Mononuclear cell (primary cell): ENCODE data around the gene PSMD9. TPM values are rescaled to one million over a fixed set of nuclear protein-coding genes. Genes with fewer than 3 reads are reported as not detected.
"Not testable (repeated sequence)": the region's sequence is repeated elsewhere in the genome, so short reads cannot be mapped to it uniquely, and the experiment has no call there.

ENCODE experiments used
- H3K27me3 ChIP-seq: 2 replicates; pipeline ENCODE4 v1.6.0; 2011; ENCODE audit warnings: low read length, control low read depth; ENCODE audit not compliant: insufficient read depth
- H3K4me1 ChIP-seq: 2 replicates; pipeline ENCODE4 v1.5.1; 2011; ENCODE audit warnings: mild to moderate bottlenecking, low read length, control low read depth; ENCODE audit not compliant: insufficient read depth
- H3K4me3 ChIP-seq: 2 replicates; pipeline ENCODE4 v1.5.1; 2011; ENCODE audit warnings: mild to moderate bottlenecking, low read length, moderate library complexity
- H3K9me3 ChIP-seq: 2 replicates; pipeline ENCODE4 v1.5.1; 2011; ENCODE audit warnings: low read depth, mild to moderate bottlenecking, control low read depth, low read length
- total RNA-seq: library from RNA; depleted of rRNA; stranded (reverse); fragments of >200 nt; gene quantifications from one replicate; pipeline ENCODE4 v1.2.3, GENCODE V29; 2012

PSMD9 gene, protein sequence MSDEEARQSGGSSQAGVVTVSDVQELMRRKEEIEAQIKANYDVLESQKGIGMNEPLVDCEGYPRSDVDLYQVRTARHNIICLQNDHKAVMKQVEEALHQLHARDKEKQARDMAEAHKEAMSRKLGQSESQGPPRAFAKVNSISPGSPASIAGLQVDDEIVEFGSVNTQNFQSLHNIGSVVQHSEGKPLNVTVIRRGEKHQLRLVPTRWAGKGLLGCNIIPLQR
- total RNA-seq: 25.0 TPM

DNA sequence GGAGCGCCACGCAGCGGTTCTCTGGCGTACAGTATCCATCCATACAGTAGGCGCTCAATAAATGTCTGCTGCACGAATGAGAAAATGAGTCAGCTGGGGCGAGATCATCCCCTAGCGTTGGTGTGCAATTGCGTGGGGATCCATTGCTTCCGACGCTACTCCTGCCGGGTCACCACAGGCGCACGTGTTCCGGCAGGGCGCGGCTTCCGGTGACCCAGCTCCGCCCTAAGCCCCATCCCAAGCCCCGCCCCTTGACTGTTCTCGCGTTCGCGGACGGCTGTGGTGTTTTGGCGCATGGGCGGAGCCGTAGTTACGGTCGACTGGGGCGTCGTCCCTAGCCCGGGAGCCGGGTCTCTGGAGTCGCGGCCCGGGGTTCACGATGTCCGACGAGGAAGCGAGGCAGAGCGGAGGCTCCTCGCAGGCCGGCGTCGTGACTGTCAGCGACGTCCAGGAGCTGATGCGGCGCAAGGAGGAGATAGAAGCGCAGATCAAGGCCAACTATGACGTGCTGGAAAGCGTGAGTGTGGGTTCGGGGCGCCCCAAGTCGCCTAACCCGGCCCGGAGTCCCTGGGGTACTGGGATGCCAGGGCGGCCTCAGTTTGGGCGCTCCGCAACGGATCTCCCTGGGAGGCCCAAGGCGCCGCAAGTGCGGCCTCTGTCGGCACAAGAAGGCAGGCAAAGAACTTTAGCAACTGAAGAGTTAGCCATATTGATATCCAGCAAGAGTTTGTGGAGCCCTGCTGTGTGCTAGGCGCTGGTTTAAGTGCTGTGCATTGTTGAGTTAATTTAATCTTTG lies at the start of gene PSMD9:
Gene PSMD9, plus strand, starts transcription at position 313 of the 796 bp plus-strand sequence. Its CDS starts 67 bp downstream, at position 380.
- no peaks in the 10 kb centered on the region for H3K9me3 ChIP-seq
- H3K27me3 ChIP-seq: no peaks in the 10 kb centered on the region
- H3K4me1 ChIP-seq: peaks cover 25% of the 10 kb centered on the region
- H3K4me3 ChIP-seq: peak within 1 kb of the TSS; percentile 87

DNA sequence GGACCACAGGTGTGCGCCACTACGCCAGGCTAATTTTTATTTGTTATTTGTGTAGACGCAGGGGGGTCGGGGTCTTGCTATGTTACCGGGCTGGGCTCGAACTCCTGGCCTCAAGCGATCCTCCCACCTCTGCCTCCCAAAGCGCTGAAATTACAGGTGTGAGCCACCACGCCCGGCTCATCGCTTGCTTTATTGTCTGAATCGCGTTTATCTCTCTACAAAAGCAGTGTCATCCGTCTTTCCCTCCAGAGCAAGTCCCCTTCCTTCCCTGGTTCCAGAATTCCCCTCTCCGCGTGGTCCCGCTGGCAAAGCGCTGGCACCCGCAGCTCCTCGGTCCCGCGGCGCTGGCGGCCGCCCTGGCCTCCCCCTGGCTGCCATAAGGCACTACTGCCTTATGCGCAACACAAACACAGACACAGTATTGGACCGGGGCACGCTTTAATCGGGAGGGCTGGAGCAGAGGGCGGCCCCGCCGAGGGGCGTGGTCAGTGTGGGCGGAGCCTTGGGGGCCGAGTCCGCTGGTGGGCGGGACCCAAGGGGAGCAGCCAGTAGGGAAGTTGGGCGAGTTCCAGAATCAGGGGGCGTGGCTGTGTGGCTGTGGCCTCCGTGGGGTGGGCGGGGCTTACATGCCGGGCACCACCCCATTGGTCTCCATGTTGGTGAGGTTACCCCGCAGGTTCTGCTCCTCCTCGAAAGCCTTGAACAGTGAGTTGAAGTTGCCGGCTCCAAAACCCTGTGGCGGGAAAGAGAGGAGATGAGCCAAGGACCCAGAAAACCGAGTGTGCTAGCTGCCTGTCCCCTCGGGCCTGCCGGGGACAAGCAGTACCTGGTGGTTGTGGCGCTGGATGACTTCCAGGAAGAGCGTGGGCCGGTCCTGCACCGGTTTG lies 49.2 kb upstream of the PSMD9 start:
- no peaks in the 10 kb centered on the region for H3K27me3 ChIP-seq
- H3K4me3 ChIP-seq: peak overlapping the region; percentile 87
- H3K9me3 ChIP-seq: no peaks in the 10 kb centered on the region
- H3K4me1 ChIP-seq: peaks cover 29% of the 10 kb centered on the region

DNA sequence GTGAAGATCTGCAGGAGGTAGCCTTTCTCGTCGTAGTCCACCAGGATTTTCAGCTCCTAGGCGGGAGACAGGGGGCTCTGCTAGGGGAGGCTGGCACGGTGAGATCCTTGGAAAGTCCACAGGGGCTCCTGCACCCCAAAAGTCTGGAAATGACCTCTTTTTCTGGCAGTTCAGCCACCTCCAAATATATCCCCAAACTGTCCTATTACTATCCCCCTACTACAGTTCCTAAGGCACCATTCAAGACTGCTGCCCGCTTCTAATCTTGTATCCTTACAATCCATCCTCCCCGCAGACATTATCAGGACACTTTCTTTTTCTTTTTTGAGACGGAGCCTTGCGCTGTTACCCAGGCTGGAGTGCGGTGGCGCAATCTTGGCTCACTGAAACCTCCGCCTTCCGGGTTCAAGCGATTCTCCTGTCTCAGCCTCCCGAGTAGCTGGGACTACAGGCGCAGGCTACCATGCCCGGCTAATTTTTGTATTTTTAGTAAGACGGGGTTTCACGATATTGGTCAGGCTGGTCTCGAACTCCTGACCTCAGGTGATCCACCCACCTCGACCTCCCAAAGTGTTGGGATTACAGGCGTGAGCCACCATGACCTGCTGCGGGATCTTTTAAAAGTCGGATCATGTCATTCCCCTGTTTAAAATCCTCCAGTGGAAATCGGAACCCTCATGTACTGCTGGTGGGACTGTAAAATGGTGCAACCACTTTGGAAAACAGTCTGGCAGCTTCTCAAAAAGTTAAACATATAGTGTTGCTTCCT lies 48.4 kb upstream of the PSMD9 start:
- peak overlapping the region; percentile 87 for H3K4me3 ChIP-seq
- no peaks in the 10 kb centered on the region for H3K27me3 ChIP-seq
- H3K9me3 ChIP-seq: no peaks in the 10 kb centered on the region
- H3K4me1 ChIP-seq: peaks cover 23% of the 10 kb centered on the region

DNA sequence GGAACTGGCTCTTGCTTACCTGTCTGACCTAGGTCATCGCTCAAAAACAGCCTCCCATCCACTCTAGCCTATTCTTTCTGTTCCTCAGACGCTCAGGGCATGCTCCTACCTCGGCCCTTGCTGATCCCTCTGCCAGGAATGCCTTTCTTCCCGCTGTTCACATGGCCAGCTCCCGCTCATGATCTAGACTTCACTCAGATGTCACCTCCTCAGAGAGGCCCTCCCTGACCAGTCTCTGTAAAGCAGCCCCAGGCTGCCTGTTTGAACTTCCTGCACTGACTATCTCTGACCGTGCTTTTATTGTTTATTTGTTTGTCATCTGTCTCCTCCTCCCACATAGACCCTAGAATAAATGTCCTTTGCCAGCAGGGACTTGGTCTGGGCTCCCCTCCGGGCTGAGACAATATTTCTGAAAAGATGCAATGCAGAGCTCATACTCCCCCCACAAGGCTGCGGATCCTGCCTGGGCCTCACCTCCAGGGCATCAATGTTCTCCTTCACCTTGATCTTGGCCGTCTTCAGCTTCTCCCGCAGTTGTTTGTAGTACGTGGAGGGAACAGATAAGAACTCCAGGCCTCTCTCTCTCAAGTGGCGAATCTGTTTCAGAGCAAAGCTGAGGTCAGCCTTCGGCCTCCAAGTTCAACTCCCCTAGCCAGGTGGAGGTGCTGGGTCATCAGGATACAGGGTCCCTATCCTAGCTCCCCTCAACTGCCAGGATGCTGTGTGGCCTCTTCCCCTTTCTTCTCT lies 45.2 kb upstream of the PSMD9 start:
- Histone ChIP-seq H3K9me3 (no peaks in the 10 kb centered on the region), H3K4me1 (peaks cover 15% of the 10 kb centered on the region), H3K4me3 (no peak overlapping the region), H3K27me3 (no peaks in the 10 kb centered on the region)

DNA sequence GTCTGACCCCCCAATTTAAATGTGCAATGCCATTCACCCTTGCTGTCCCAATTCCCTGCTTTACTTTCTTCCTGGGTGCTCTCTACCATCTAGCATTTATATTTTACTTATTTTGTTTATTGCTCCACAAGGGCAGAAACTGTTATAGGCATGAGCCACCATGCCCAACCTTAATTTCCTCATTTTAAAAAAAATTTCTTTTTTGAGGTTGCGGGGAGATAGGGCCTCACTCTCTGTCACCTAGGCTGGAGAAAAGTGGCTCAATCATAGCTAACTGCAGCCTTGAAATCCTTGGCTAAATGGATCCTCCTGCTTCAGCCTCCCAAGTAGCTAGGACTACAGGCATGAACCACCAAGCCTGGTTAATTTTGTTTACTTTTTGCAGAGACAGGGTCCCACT lies 42.9 kb upstream of the PSMD9 start:
- Histone ChIP-seq H3K27me3 (no peaks in the 10 kb centered on the region), H3K9me3 (no peaks in the 10 kb centered on the region), H3K4me1 (peaks cover 3% of the 10 kb centered on the region), H3K4me3 (no peak overlapping the region)

DNA sequence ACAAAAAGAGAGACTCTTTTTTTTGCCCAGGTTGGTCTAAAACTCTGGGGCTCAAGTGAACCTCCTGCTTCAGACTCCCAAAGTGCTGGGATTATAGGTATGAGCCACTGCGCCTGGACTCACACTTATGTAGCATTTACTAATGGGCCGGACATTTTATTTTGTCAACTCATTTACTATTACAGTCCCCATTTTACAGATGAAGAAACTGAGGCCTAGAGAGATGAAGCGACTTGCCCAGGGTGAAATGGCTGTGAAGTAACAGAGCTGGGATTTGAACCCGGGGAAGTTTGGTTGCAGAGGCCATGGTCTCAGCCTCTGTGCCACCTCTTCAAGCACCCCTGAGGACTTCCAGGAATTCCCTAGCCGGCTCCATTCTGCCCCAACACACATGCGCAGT lies 39.4 kb upstream of the PSMD9 start:
- Histone ChIP-seq H3K9me3 (no peaks in the 10 kb centered on the region), H3K27me3 (no peaks in the 10 kb centered on the region), H3K4me3 (no peak overlapping the region), H3K4me1 (peaks cover 3% of the 10 kb centered on the region)

DNA sequence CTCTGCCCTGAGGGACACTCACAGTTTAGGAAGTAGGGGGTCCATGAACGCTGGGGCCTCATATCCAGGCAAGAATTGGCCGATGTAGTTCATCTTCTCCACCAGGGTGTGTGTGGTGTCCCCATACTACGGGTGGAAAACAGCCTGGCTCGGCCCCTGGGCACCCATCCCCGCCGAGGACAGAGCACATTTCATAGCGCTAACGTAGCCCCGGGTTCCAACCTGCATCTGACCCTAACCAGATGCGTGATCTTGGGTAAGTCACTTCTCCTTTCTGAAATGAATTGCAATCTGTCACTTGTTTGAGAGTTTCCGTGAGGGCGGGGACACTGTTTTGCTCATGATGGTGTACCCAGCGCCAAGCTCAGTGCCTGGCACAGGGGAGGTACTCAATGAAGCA lies 38.9 kb upstream of the PSMD9 start:
- no peaks in the 10 kb centered on the region for H3K27me3 ChIP-seq
- peaks cover 3% of the 10 kb centered on the region for H3K4me1 ChIP-seq
- H3K9me3 ChIP-seq: no peaks in the 10 kb centered on the region
- no peak overlapping the region for H3K4me3 ChIP-seq

DNA sequence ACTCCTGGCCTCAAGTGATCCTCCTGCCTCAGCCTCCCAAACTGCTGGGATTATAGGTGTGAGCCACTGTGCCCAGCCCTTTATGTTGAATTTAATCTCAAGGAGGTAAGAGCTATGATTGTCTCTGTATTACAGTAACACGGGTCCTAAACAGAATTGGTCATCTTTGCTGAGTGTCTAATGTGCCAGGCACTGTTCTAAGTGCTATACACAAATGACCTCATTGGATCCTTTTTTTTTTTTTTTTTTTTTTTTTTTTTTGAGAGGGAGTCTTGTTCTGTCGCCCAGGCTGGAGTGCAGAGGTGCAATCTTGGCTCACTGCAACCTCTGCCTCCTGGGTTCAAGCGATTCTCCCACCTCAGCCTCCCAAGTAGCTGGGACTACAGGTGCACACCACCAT lies 36.2 kb upstream of the PSMD9 start:
- H3K9me3 ChIP-seq, H3K4me1 ChIP-seq, H3K27me3 ChIP-seq, H3K4me3 ChIP-seq: not testable (repeated sequence)

DNA sequence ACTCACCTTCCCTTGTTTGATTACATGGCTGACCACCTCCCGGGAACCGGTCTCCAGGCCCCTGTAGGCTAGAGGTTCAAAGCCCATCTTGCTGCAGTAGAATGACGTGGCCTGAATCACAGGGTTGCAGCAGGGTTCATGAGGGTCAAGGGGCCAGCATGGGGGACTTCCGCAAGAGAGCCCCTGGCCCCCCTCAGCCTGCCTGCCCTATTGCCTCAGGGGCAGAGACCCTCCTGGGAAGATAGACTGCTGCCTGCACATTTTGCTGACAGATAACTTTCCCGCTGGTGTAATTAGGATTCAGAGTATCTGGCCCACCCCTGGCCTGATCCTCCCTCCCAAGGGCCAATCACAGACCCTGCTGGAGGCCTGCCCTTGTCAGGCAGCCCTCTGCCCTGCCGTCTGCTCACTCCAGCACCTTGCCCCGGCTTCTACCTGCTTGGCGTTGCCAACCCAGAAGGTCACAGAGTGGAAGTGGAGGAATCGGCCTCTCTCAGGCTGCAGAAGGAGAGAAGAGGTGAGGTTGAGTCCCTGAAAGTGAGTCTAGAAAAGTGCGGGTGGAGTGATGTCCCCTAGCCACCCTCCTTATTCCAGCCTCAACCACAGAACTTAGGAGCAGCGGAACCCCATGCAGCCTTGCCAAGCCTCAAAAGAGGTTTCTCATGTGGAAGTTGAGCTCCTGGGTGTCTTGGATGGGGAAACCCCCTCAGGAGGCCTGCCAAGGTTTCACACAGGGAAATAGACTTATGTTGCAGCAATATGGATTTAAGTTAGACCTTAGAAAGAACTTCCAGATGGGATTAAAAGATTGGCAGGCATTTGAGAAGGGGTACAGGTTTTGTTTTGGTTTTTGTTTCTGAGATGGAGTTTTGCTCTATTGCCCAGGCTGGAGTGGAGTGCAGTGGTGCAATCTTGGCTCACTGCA lies 31.0 kb upstream of the PSMD9 start:
- no peaks in the 10 kb centered on the region for H3K9me3 ChIP-seq
- no peak overlapping the region for H3K4me3 ChIP-seq
- no peaks in the 10 kb centered on the region for H3K27me3 ChIP-seq
- H3K4me1 ChIP-seq: peaks cover 4% of the 10 kb centered on the region

DNA sequence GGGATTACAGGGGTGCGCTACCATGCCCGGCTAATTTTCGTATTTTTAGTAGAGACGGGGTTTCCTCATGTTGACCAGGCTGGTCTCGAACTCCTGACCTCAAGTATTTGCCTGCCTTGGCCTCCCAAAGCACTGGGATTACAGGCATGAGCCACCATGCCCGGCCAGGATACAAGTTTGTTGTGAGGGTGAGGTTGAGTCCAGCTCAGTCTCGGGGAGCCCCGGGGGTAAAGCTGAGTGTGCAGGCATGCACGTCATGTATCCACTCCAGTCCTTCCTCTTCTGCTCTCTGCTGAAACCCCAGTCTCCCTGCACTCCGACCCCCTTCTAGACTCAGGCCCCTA lies 30.3 kb upstream of the PSMD9 start:
- no peak overlapping the region for H3K4me3 ChIP-seq
- no peaks in the 10 kb centered on the region for H3K27me3 ChIP-seq
- H3K4me1 ChIP-seq: peaks cover 4% of the 10 kb centered on the region
- no peaks in the 10 kb centered on the region for H3K9me3 ChIP-seq

DNA sequence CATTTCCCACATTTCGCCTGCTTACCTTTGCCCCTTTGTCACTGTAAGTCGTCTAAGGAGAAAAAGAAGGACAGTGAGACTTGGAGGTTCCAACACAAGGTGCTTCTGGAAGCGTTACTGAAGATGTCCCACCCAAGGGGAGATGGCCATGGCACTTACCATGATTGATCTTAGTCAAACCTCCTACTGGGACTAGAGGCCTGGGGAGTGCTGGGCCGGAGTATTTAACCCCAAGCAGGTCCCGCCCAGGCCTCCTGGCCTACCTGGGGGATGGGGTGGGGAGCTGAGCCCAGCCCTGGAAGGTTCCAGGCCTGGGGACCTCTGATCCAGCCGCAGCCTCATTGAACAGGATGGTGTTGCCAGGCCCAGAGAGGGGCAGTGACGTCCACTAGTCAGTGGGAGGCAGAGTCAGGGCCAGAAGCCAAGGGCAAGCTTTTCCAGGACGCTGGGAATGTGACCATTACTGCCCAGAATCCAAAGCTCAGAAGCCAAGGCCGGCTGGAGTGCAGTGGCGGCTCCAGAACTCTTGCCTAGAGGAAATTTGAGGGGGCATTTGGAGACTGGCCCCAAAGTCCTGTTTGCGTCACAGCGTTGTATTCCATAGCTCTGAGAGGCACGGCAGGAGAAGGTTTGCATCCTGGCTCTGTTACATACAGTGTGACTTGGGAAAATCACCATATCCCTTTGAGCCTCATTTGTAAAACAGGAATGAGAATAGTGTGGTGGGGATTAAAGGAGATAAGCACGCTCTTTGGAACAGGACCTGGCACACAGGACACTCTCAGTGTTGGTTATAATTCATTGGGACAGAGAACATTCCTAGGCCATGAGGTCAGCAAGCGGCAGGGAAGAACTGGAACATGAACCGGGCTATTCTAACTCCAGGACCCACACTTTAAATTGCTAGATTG lies 29.7 kb upstream of the PSMD9 start, which contains the start of gene HPD:
Gene HPD, minus strand, starts transcription at position 198 of the 911 bp plus-strand sequence. Its CDS starts 36 bp downstream, at position 162.
- Histone ChIP-seq H3K27me3 (no peaks in the 10 kb centered on the region), H3K9me3 (no peaks in the 10 kb centered on the region), H3K4me1 (peaks cover 4% of the 10 kb centered on the region), H3K4me3 (no peak within 1 kb of the TSS)

DNA sequence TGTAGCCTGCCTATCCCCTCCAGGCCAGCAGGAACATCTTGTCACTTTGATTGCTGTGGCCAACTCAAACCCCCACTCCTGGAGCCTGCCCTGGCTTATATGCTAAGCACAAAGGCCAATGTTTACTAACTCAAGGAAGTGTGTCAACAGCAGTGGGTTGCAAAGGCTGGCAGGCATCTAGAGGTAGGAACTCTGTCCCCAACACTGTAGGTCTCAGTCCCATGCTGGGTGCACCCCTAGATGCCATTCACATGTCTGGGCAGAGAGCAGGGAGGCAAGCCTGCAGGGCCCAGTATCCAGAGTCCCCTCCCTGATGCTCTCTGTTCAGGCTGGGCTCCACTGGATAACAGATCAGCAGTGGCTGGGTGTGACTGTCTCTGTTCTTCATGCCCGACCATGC lies 28.3 kb upstream of the PSMD9 start:
- H3K27me3 ChIP-seq: no peaks in the 10 kb centered on the region
- no peak overlapping the region for H3K4me3 ChIP-seq
- H3K9me3 ChIP-seq: no peaks in the 10 kb centered on the region
- H3K4me1 ChIP-seq: peaks cover 4% of the 10 kb centered on the region
